Testis (tissue), 3 donors: ENCODE data around the gene IPP. TPM values are rescaled to one million over a fixed set of nuclear protein-coding genes. Genes with fewer than 3 reads are reported as not detected.
"Not testable (repeated sequence)": the region's sequence is repeated elsewhere in the genome, so short reads cannot be mapped to it uniquely, and the experiment has no call there.

Experiments
- DNase-seq: peaks from one replicate; pipeline ENCODE4 v3.0.0-alpha.2; 2019
- H3K27ac ChIP-seq, 2 donors: fragments of 200-600 bp; sonication (generic); one replicate each; pipeline ENCODE4 v1.5.1; 2019
- H3K27me3 ChIP-seq: fragments of 200-600 bp; sonication (generic); one replicate; pipeline ENCODE4 v1.5.1; 2019
- H3K36me3 ChIP-seq: fragments of 200-600 bp; sonication (generic); one replicate; pipeline ENCODE4 v1.5.1; 2017; ENCODE audit warnings: low read depth; ENCODE audit errors: missing control alignments
- H3K4me1 ChIP-seq: fragments of 200-600 bp; sonication (generic); one replicate; pipeline ENCODE4 v1.5.1; 2019
- H3K4me3 ChIP-seq, 2 donors: fragments of 200-600 bp; sonication (generic); one replicate each; pipeline ENCODE4 v1.5.1; 2017 to 2019
- H3K9me3 ChIP-seq: fragments of 200-600 bp; sonication (generic); one replicate; pipeline ENCODE4 v1.5.1; 2017
- POLR2A ChIP-seq: fragments of 450-650 bp; IDR thresholded peaks from one replicate; pipeline ENCODE4 v1.6.1; 2017; ENCODE audit warnings: antibody characterized with exemption, mild to moderate bottlenecking, moderate library complexity
- WGBS, 2 donors: methylation state at CpG; one replicate each; pipeline ENCODE4 v1.1.5; 2018; 5-methylcytosine and 5-hydroxymethylcytosine counted together
- intact Hi-C: fragments of 100-400 bp; cut with DNase I; formaldehyde crosslinking; loops from one replicate; pipeline ENCODE4 v1.15.1; 2023; ENCODE audit warnings: low total_unique reads
- polyA plus RNA-seq: library from polyadenylated mRNA; stranded (reverse); fragments of 350-450 nt; fragmentation: Illumina TruSeq; extraction: RNeasy Lipid Tissue Mini Kit (QIAGEN cat#74804); gene quantifications from one replicate; pipeline ENCODE4 v1.2.3, GENCODE V29; 2014; ENCODE audit warnings: low read depth, low replicate concordance; ENCODE audit not compliant: insufficient read depth
- total RNA-seq, 2 donors: library from RNA; depleted of rRNA; stranded (reverse); fragments of >200 nt; gene quantifications; one replicate each; pipeline ENCODE4 v1.2.3, GENCODE V29; 2016
- TF ChIP-seq, protein P1 (sequence below), 3 experiments: fragments of 450-650 bp in 2 of 3; fragments of 200-600 bp in 1 of 3; sonication (generic) in 1 of 3; IDR thresholded peaks; one replicate each; pipeline ENCODE4 v1.5.1; 2016 to 2019; ENCODE audit warnings: antibody characterized with exemption in 3 of 3, mild to moderate bottlenecking in 2 of 3, moderate library complexity in 1 of 3

Gene IPP
- total and polyA plus RNA-seq, 3 donors from 2014 or later = 12.5 to 26.3 (median 20.5) TPM

- H3K4me3 ChIP-seq = no peak overlapping the region
- peaks cover 20% of the 10 kb centered on the region for H3K4me1 ChIP-seq
- intact Hi-C loops = no loop called here
- no peaks in the 10 kb centered on the region for H3K27me3 ChIP-seq
- 73 to 84% methylated on average over 6 of the region's 6 CpGs for WGBS, 2 donors
- H3K36me3 ChIP-seq = no peaks in the 10 kb centered on the region
- TF ChIP-seq, protein P1, sequence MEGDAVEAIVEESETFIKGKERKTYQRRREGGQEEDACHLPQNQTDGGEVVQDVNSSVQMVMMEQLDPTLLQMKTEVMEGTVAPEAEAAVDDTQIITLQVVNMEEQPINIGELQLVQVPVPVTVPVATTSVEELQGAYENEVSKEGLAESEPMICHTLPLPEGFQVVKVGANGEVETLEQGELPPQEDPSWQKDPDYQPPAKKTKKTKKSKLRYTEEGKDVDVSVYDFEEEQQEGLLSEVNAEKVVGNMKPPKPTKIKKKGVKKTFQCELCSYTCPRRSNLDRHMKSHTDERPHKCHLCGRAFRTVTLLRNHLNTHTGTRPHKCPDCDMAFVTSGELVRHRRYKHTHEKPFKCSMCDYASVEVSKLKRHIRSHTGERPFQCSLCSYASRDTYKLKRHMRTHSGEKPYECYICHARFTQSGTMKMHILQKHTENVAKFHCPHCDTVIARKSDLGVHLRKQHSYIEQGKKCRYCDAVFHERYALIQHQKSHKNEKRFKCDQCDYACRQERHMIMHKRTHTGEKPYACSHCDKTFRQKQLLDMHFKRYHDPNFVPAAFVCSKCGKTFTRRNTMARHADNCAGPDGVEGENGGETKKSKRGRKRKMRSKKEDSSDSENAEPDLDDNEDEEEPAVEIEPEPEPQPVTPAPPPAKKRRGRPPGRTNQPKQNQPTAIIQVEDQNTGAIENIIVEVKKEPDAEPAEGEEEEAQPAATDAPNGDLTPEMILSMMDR (IDR thresholded peaks at IDR 0.05) = no peak
- TF ChIP-seq POLR2A = no peak
- no peaks in the 10 kb centered on the region for H3K9me3 ChIP-seq
- no peak for DNase-seq
- H3K27ac ChIP-seq = no peak overlapping the region
Measured at GRCh38 chr1:45682942-45683341, 67.5 kb downstream of the IPP start.

GRCh38 chr1:45679123-45679522, 71.3 kb downstream of the IPP start:
- no peaks in the 10 kb centered on the region for H3K36me3 ChIP-seq
- no peaks in the 10 kb centered on the region for H3K9me3 ChIP-seq
- intact Hi-C loops = no loop called here
- WGBS, 2 donors = 22 to 31% methylated on average over 3 of the region's 3 CpGs
- peaks cover 20% of the 10 kb centered on the region for H3K4me1 ChIP-seq
- no peak overlapping the region for H3K4me3 ChIP-seq
- peak overlapping the region in 1 of 2 donors; percentile 1 for H3K27ac ChIP-seq
- TF ChIP-seq, protein P1 (IDR thresholded peaks at IDR 0.05) = no peak
- no peak for TF ChIP-seq POLR2A
- H3K27me3 ChIP-seq = no peaks in the 10 kb centered on the region
- no peak for DNase-seq

DNA sequence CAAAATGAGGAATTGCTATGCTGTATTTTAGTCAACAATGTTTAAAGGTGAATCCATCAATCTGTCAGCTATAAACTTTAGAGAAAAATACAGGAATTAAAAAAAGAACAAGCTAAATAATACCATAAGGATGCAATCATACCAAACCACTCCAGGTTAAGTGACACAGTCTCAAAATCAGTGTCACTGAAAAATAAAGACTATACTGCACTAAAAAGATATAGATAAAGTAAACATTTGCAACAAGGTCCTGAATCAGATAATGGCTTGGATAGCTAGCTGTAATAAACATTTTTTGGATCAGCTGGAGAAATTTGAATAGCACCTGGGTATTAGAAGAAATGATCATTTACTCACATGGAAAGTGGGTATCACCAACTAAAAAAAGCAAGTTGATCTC, 72.0 kb downstream of the IPP start:
- intact Hi-C loops = no loop called here
- Histone ChIP-seq H3K4me3 (no peak overlapping the region), H3K27me3 (no peaks in the 10 kb centered on the region), H3K27ac (peak overlapping the region in 1 of 2 donors; percentile 1), H3K36me3 (no peaks in the 10 kb centered on the region), H3K9me3 (no peaks in the 10 kb centered on the region), H3K4me1 (peaks cover 20% of the 10 kb centered on the region)
- DNase-seq = no peak
- no peak for TF ChIP-seq POLR2A
- TF ChIP-seq, protein P1 (IDR thresholded peaks at IDR 0.05) = no peak

- Histone ChIP-seq H3K9me3 (no peaks in the 10 kb centered on the region), H3K4me3 (no peak overlapping the region), H3K4me1 (peaks cover 20% of the 10 kb centered on the region), H3K27ac (no peak overlapping the region), H3K36me3 (no peaks in the 10 kb centered on the region), H3K27me3 (no peaks in the 10 kb centered on the region)
- DNase-seq = no peak
- TF ChIP-seq, protein P1 (IDR thresholded peaks at IDR 0.05) = no peak
- TF ChIP-seq POLR2A = no peak
- 65 to 73% methylated on average over 3 of the region's 3 CpGs for WGBS, 2 donors
- intact Hi-C loops = no loop called here
Measured at GRCh38 chr1:45677751-45678245, 72.7 kb downstream of the IPP start.

- H3K4me1 ChIP-seq = peaks cover 20% of the 10 kb centered on the region
- H3K9me3 ChIP-seq, H3K36me3 ChIP-seq, intact Hi-C loops, H3K27ac ChIP-seq, H3K4me3 ChIP-seq, DNase-seq, H3K27me3 ChIP-seq: not testable (repeated sequence)
- WGBS, 2 donors = 87 to 89% methylated on average over 7 of the region's 7 CpGs
Measured at GRCh38 chr1:45676553-45676952, 73.9 kb downstream of the IPP start.
